ENCODE results near the gene FGD1. TPM values are rescaled to one million over a fixed set of nuclear protein-coding genes. Genes with fewer than 3 reads are reported as not detected.

FGD1 gene
- total and polyA plus RNA-seq, 2 experiments from 2014 or later, result 11.8 to 24.9 TPM

DNA sequence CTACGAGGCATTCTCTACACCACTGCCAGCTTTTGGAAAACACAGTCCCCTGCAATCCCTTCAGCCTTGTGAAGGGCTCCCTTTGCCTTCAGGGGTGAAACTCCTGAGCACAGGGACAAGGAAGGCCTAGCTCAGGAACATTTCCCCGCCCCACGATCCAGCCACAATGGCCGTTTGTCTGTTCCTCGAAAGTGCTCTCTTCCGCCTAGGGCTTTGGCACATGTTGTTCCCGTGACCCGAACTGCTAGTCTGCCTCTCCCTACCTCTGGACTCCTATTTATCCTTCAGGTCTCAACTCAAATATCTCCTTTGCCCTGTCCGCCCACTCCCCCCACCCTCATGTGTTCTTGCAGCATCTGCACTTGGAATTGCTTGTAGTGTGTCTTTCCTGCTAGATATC, 12.1 kb downstream of the FGD1 start:
- no peaks in the 10 kb centered on the region for H3K27me3 ChIP-seq (ENCODE audit: insufficient read depth)
- no peaks in the 10 kb centered on the region for H3K36me3 ChIP-seq (ENCODE audit: insufficient read depth)
- no peaks in the 10 kb centered on the region for H3K9me3 Mint-ChIP-seq
- no peaks in the 10 kb centered on the region for H3F3A ChIP-seq (replicated peaks; ENCODE audit: low read depth)
- no peak for DNase-seq (ENCODE audit: low spot score)
- peak overlapping the region; percentile 69; the same call in 1 of the 2 replicates for H3K4me2 ChIP-seq
- no peaks in the 10 kb centered on the region for H4K20me1 ChIP-seq (replicated peaks; ENCODE audit: insufficient read depth)
- H3K9me2 ChIP-seq (ENCODE audit: insufficient read depth), result no peaks in the 10 kb centered on the region
- TF ChIP-seq STAT1 (IDR thresholded peaks at IDR 0.05; ENCODE audit: unreplicated experiment) (no peak), ETS1 (IDR thresholded peaks at IDR 0.05) (no peak), NANOG (IDR thresholded peaks at IDR 0.05; ENCODE audit: borderline replicate concordance) (no peak), ZNF462 (CRISPR knock-in tag; IDR thresholded peaks at IDR 0.05) (no peak), EZH2 (IDR thresholded peaks at IDR 0.05; ENCODE audit: low read depth, unreplicated experiment) (no peak), ZNF114 (CRISPR knock-in tag; IDR thresholded peaks at IDR 0.05) (no peak), EZH2phosphoT487 (IDR thresholded peaks at IDR 0.05; ENCODE audit: unreplicated experiment) (no peak), JUNB (IDR thresholded peaks at IDR 0.05; ENCODE audit: unreplicated experiment) (no peak), POLR2AphosphoS5 (IDR thresholded peaks at IDR 0.05; ENCODE audit: low read depth) (no peak), ZNF331 (CRISPR knock-in tag; IDR thresholded peaks at IDR 0.05; ENCODE audit: low read depth) (no peak), CREB1 (CRISPR knock-in tag; IDR thresholded peaks at IDR 0.05; ENCODE audit: low read depth) (no peak), REST (IDR thresholded peaks at IDR 0.05; ENCODE audit: unreplicated experiment) (no peak)
- TF ChIP-seq, protein P1, sequence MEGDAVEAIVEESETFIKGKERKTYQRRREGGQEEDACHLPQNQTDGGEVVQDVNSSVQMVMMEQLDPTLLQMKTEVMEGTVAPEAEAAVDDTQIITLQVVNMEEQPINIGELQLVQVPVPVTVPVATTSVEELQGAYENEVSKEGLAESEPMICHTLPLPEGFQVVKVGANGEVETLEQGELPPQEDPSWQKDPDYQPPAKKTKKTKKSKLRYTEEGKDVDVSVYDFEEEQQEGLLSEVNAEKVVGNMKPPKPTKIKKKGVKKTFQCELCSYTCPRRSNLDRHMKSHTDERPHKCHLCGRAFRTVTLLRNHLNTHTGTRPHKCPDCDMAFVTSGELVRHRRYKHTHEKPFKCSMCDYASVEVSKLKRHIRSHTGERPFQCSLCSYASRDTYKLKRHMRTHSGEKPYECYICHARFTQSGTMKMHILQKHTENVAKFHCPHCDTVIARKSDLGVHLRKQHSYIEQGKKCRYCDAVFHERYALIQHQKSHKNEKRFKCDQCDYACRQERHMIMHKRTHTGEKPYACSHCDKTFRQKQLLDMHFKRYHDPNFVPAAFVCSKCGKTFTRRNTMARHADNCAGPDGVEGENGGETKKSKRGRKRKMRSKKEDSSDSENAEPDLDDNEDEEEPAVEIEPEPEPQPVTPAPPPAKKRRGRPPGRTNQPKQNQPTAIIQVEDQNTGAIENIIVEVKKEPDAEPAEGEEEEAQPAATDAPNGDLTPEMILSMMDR (conservative IDR thresholded peaks at IDR 0.05; ENCODE audit: low read depth in 2 of 2), result no peak
- H3K79me2 ChIP-seq (replicated peaks; ENCODE audit: insufficient read depth), result peaks cover 34% of the 10 kb centered on the region
- H3K27ac ChIP-seq (ENCODE audit: low read depth), result peak overlapping the region; percentile 26; the same call in 1 of the 2 replicates
- H3K4me1 ChIP-seq (ENCODE audit: insufficient read depth), result peaks cover 33% of the 10 kb centered on the region
- peaks cover 55% of the 10 kb centered on the region for H3K4me1 Mint-ChIP-seq
- H2AFZ ChIP-seq, result no peak overlapping the region
- no peaks in the 10 kb centered on the region for H3K36me3 Mint-ChIP-seq (ENCODE audit: low read depth)
- ATAC-seq, result no peak
- H3K27ac Mint-ChIP-seq, result peak overlapping the region; percentile 79
- peak overlapping the region; percentile 54 for H3K4me3 Mint-ChIP-seq
- H3K4me3 ChIP-seq, result peak overlapping the region; percentile 28; the same call in 1 of the 2 replicates
- peaks cover 13% of the 10 kb centered on the region for H3K27me3 Mint-ChIP-seq (ENCODE audit: insufficient read depth, low read depth, poor library complexity)

Measured in GM23338 (cell line).